ENCODE results near the gene PRND.

DNA sequence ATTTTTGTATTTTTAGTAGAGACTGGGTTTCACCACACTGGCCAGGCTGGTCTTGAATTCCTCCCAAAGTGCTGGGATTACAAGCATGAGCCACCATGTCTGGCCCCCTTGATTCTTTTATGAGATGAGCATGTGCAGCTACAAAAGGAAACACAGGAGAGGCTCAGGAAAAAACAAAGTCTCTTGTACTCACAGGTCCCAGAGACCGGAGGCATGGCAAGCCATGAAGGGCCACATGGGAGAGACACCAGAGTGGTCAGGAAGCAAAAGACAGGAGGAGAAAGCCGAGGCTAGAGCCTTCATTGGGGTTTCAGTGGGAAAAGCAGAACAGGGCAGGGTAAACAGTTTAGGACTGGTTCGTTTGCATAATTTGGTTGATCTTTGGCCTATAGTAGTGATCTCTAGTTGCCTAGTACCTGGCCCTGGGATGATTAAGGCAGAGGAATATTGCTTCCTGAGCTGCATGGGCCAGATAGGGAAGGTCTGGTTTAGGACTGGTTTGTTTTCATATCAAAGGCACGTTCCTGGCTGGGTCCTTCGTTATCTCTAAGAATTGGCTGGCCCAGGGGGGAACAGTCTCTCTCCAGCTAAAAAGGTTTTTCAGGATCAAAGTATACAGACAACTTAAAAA, 48.2 kb upstream of the PRND start:
- TF ChIP-seq, protein P1, sequence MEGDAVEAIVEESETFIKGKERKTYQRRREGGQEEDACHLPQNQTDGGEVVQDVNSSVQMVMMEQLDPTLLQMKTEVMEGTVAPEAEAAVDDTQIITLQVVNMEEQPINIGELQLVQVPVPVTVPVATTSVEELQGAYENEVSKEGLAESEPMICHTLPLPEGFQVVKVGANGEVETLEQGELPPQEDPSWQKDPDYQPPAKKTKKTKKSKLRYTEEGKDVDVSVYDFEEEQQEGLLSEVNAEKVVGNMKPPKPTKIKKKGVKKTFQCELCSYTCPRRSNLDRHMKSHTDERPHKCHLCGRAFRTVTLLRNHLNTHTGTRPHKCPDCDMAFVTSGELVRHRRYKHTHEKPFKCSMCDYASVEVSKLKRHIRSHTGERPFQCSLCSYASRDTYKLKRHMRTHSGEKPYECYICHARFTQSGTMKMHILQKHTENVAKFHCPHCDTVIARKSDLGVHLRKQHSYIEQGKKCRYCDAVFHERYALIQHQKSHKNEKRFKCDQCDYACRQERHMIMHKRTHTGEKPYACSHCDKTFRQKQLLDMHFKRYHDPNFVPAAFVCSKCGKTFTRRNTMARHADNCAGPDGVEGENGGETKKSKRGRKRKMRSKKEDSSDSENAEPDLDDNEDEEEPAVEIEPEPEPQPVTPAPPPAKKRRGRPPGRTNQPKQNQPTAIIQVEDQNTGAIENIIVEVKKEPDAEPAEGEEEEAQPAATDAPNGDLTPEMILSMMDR (IDR thresholded peaks at IDR 0.05; ENCODE audit: low read depth, low read length) = no peak
- no peak for TF ChIP-seq POLR2A (IDR thresholded peaks at IDR 0.05; ENCODE audit: extremely low read depth, insufficient read length)
- no peak for TF ChIP-seq MYC (IDR thresholded peaks at IDR 0.05; ENCODE audit: low read depth, low read length)
